Frontal cortex (tissue), 4 donors: ENCODE data around the gene ALDH1A3. TPM values are rescaled to one million over a fixed set of nuclear protein-coding genes. Genes with fewer than 3 reads are reported as not detected.

Experiments
- DNase-seq, 2 donors: peaks; one replicate each; pipeline ENCODE4 v3.0.0; 2012; ENCODE audit warnings: low spot score in 2 of 2
- FAIRE-seq: peaks from 2 replicates; lab custom pipeline; 2012; peaks lifted over from hg19 to GRCh38; lab: Jason Lieb, UNC
- total RNA-seq: library from RNA; depleted of rRNA; stranded (reverse); fragments of >200 nt; gene quantifications from one replicate; pipeline ENCODE4 v1.2.3, GENCODE V29; 2014
- donor health status: control.
- donor health status: control.
- donor health status: control.

The ALDH1A3 gene
- total RNA-seq, 1 donor from 2014 or later, result 3.3 TPM

DNA sequence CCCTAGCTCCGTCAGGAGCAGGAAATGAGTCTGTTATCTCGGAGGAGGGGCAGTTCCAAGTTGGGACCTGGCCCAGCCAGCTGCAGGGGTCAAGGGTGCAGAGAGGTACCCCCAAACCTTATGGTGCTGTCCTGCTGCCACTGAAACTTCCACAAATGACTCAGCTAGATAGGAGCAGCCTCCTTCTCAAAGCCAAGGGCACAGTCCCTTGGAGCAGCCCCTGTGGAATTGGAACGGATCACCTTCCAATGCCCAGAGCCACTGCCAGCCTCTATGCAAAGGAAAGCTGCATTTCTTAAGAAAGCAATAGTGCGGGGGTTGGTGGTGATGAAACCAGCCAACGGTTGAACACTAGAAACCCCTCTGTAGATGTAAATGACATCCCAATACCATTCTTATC is 20.0 kb downstream of the ALDH1A3 start:
- FAIRE-seq, result no peak
- no peak for DNase-seq

DNA sequence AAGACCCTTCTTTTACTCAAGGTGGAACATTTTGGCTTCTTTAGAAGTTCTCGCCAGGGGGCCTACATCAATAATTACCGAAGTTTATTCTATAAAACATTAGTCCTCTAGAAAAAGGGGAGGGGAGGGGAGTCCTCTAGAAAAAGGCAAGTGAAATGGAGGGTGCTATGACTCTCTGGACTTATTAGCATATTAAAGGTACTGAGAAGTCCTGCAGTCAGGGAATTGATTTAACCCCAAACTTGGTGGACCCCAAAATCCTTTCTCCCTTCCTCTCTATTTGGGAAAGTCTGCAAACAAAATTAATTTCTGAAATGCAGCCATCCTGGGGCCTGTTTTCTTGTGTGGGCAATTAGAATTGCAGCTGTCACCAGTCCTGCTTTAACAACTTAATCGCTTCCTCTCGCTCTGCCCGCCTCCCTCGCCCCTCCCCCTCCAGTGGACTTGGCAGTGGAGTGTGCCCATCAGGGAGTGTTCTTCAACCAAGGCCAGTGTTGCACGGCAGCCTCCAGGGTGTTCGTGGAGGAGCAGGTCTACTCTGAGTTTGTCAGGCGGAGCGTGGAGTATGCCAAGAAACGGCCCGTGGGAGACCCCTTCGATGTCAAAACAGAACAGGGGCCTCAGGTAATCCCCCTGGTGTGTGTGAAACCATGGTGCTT is 20.6 kb downstream of the ALDH1A3 start:
- FAIRE-seq, result no peak
- DNase-seq, result no peak

DNA sequence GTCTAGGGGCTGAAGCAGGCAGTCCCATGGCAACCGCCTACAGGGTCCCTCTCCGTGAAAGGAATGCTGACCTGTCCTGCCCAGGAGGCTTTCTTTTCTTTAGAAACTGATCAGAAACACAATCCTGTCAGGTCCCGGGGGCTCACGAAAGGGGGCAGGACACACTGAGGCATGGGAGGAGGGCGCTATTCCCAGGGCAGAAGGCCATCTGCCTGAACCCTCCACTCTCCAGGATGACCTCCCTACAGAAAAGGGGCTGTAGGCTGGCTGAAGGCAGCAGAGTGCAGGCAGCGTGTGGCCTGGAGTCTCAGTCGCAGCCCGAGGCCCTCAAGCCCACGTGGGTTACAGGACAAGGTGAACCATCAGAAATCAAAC is 21.2 kb downstream of the ALDH1A3 start:
- no peak for FAIRE-seq
- no peak for DNase-seq

DNA sequence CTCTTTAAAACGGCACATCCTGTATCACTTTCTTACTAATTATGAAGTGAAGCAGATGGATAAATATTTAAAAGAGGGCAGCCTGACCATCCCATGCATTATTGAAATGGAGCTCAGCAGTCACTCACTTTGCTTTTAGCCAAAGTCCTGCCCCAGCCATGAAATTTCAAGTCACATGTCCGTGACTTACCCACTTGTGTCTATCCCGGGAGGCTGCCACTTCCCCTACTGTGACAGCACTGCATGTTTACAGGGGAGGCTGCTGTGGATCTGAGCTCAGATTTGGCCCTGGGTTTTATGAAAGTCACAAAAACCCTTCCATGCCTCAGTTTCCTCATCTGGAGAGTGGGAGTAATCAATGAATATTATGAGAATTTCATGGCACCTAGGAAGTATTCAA is 21.7 kb downstream of the ALDH1A3 start:
- no peak for DNase-seq

DNA sequence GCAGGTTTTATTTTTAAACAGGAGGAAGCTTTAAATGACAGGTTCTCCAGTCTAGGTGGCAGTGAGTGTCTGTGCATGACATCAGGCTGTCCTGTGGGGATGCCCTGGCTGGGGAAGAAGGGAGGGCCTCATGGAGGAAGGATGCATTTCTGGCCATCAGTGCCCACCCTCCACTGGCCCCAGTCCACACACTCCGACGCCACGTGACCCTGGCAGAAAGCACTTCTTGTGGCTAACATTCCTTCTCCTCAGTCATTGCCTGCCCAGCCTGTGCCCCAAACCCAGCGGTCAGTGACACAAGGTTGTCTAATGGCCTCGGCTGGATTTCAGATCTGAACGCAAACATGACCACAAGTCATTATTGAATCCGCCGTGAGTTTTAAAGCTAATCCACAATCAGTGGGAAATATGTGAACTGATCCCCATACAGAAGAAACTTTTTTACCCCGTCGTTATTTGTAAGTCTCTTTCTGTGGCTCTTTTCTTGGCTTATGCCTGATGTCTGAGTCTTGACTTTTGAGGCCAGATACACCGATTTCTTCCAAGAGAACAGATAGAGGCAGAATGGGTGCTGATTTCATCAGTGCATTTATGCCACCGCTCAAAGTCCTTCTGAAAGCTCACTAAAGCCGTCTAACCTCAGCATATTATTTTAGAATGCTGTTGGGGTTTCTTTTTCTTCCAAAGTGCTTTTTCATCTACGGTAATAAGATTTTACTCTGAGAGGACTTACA is 22.2 kb downstream of the ALDH1A3 start:
- no peak for FAIRE-seq

More for the DNA sequence above, 21.7 kb downstream of the ALDH1A3 start:
- FAIRE-seq, result no peak

DNA sequence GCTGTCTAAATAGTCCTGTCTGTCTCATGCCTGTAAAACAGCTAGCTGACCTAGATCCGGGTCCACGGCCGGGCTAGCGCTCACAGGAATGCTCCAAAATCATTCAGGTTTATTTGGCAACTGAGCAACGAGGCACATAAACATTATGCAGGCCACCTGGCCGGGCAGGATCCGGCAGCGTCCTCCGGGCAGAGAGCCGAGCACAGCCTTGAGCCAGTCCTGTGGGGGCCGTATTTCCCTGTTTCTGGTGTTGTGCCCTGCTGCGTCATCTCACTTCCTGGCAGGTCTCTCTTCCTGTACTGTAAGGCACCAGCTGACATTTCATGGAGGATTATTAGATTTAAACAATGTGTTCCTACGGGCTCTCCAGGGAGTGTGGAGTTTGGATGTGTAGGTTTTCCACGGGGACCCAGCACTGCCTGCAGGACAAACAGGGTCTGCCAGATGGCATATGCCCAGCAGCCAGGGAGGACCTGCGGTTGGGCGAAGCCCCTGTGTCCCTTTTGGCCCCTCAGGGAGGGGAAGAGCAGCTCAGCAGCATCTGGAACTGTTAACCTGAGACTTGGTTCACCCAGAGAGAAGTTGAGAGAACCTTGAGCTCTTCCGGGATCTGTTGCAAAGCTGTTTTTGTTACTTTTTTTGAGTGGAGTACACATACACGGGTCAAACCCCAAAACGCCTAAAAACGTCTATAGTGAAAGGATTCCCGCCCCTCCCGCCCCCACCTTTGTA is 23.0 kb downstream of the ALDH1A3 start:
- DNase-seq, result peak in 1 of 2 donors; percentile 61
- FAIRE-seq, result no peak

More for the DNA sequence above, 22.2 kb downstream of the ALDH1A3 start:
- no peak for DNase-seq

DNA sequence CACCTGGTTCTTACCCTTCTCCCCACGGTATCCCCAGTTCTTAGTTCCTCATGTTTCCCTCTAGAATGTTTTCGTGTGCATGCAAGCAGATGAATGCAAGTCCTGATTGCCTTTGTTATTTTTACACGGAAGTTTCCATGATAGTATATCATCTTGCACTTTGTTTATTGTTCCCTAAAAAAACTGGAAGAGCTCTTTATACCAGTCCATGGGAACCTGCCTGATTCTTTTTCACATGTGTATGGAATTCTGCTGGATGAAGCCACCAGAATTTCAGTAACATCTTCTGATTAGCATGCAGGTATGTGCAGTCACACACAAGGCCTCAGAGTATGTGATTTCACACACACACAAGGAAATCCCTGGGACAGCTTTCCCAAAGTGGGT is 23.5 kb downstream of the ALDH1A3 start:
- FAIRE-seq (no peak), DNase-seq (no peak)

DNA sequence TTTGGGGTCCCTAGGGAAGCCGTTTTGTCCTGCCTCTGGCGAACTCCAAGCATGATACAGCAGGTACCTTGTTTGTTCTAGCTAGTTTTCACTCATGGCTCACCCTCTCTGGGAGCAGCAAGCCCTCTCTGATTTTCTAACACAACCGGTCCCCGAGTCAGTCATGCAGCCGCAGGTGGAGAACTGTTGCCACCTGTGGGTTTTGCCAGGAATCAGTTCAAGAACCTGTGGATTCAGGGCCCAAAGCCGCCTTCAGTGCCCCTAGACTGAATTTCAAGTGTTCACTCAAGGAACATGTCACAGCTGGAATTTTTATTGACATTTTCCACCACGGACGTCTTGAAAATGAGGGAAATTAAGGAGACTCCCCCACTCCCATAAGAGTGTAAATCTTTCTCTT is 26.2 kb downstream of the ALDH1A3 start:
- no peak for FAIRE-seq
- no peak for DNase-seq

DNA sequence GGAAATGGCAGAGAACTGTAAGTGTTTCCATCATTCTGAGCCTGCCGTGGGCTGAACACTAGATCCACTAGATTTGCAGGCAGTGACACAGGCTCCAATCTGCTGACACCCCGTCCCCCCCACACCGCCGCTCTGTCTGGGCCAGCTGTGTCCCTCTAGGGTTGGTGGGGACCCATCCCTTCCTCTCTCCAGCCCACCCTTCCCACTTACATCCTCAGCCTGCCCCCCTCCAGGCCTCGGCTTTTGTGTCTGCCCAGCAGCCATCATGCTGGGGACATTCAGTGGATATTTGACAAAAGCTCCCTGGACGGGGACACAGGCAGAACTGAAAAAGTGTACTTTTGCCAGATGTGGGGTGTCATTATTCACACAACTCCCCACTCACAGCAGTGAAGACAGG is 28.8 kb downstream of the ALDH1A3 start:
- FAIRE-seq (no peak), DNase-seq (no peak)

DNA sequence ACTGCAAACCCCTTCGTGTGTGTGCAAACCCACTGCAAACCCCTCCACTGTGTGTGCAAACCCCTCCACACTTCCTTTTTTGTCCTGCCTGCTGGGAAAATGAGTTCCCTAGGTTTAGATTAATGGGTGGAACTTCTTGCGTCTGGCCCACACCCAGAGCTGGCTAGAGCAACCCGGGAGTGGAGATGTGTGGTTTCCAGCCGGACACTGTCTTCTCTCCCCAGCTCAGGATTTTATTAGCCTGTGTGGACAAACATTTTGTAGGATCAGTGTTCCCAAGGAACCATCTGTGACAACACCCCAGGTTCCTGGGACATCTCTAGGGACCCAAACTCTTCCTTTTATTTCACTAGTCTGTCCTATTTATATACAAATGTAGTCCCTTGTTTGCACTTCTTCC is 29.9 kb downstream of the ALDH1A3 start:
- FAIRE-seq (no peak), DNase-seq (no peak)

DNA sequence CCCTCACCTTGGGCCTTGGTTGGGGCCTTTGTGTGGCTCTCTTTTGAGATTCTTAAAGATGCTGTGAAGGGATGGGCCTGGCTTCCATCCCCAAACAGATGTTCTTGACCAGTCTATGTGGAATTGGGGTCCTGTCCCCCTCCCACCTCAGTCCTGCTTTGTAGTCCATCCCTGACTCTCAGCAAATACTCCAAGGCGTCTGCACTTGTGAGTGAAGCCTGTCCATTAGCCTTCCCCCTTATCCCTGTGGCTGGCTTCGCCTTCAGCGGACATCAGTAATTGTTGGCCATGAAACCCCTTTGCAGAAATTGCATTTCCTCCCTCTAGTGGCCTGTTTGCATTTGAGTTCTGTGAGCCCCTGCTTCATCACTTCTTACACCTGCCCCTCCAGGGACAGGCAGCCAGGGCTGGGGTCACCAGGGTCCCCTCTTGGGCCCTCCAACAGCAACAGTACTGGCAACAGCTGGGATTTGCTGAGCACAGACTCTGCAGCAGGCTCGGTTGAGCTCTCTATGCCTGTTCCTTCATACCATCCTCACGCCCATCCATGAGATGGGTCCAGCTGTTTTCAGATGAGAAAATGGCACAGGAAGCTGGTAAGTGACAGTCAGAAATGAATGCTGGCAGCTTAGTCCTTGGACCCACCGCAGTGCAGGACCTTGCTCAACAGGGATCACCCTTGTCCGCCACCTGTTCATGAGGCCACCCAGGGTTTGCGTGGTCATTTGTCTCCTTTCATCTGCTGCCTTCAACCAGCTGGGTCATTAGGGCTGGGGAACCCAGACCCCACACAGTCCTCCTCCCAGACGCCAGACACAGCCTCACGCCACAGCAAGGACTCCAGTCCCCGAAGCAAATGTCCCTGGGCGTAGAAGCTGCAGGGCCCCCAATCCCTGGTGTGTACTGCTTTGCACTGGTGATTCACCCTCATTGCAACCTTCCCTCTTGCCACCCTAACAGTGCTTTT is 30.6 kb downstream of the ALDH1A3 start:
- no peak for DNase-seq
- no peak for FAIRE-seq

DNA sequence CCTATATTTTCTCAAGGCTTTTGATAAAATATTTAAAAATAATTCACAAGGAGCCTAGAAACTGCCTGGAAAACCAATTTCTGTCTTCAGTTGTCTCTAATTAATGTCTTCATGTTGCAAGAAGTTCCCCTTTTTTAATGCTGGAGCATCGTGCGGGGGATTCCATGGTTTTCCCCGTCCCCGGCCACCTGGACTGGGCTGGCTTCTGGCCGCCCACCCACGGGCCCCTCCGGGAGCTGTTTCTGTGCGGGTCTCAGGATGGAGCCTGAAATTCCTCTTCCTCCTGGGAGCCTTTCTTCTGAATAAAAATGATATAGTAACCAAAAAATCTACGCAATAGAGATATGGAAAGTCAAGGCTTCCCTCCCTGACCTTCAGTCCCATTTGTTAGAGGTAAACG is 31.5 kb downstream of the ALDH1A3 start:
- DNase-seq (no peak), FAIRE-seq (no peak)

DNA sequence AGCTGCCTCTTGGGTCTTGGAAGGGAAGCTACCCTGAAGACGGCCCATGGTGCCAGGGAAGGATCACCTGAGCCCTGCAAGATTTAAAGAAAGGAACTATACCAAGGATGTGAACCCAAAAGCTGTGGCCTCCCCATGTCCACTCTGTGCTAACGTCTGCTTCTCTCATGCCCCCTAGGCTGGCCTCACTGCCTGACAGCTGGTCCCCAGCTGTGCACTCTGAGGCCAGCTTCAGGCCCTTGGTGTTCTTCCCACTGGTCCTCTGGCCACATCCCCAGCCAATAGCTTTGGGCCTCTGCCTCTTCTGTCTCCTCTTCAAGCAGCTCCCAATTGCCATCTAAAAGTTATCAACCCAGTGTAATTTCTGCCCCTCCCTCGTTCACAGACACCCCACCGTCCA is 34.3 kb downstream of the ALDH1A3 start:
- no peak for DNase-seq
- FAIRE-seq, result no peak

DNA sequence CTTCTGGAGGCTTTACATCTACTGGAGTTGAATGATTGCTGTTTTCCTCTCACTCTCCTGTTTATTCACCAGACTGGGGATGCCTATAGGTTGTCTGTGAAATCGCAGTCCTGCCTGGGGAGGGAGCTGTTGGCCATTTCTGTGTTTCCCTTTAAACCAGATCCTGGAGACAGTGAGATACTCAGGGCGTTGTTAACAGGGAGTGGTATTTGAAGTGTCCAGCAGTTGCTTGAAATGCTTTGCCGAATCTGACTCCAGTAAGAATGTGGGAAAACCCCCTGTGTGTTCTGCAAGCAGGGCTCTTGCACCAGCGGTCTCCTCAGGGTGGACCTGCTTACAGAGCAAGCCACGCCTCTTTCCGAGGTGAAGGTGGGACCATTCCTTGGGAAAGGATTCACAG is 35.2 kb downstream of the ALDH1A3 start:
- DNase-seq (no peak), FAIRE-seq (no peak)

DNA sequence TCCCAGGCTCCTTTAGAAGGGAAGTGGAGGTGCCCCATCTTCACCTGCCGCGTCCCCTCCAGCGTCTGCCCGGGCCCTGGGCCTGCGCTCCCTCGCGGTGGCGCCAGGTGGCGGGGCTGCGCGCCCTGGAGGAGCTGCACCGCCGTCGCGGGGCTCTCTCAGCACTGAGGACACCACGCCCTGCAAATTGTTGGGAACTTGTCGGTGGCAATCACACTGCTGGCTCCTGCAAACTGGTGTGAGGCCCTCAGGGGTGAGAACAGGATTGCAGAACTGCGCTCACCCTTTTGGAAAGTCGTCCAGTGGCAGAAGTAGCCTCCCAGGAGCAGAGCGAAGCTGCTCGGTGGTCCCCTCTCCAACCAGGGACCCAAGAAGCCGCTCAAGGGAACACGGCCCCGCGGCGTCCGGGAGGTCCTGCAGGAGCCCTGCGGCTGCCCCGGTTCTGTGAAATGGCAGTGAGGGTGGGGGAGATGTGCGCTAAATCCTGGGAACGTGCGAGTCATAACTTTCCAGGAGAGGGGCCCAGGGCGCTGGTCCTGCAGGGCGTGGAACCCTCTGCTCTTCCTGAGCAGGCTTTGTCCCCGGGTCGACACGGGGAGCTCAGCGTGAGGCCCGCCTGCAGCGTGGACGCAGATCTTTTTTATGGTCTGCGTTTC is 38.5 kb downstream of the ALDH1A3 start:
- FAIRE-seq, result no peak
- DNase-seq, result peak; percentile 68 to 78

DNA sequence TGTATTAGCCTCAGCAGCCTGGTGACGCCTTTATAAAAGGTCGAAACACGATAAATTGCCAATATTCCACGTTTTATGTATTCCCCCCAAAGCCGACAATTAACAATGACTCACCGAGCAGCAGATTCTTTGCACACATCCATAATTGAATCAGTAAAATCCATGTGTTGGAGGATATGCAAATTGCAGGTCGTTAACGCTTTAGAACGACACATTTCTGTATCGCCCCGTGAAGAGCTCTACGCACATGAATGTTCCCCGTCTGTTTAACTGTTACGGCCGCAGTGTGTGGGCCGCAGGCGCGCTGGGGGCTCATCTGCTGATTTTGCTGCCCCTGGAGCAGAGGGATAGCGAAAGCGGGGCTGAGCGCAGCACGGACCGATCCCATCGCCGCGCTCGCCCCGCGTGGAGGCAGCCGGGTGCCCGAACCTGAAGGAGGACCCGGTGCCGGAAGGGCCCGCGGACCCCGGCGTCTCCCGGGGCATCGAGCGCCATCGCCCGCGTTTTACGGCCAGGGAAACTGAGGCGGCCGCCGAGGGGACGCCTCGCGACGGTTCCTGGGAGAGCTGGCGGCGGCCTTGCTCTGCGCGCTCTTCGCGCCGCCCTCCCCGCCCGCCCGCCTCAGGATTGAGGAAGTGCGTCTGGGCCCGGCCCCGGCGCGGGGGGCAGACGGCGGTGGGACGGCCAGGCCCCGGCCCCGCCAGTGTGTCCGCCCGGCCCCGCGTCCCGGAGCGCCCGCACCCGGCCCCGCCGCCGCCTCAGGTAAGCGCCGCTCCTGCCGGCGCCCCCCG is 39.3 kb downstream of the ALDH1A3 start, which contains the start of gene LRRK1:
Gene LRRK1 (plus strand): TSS at position 668 of the 791 bp plus-strand sequence. CDS start 5,276 bp downstream, outside the sequence.
- DNase-seq (peak in 1 of 2 donors; percentile 48), FAIRE-seq (no peak)

DNA sequence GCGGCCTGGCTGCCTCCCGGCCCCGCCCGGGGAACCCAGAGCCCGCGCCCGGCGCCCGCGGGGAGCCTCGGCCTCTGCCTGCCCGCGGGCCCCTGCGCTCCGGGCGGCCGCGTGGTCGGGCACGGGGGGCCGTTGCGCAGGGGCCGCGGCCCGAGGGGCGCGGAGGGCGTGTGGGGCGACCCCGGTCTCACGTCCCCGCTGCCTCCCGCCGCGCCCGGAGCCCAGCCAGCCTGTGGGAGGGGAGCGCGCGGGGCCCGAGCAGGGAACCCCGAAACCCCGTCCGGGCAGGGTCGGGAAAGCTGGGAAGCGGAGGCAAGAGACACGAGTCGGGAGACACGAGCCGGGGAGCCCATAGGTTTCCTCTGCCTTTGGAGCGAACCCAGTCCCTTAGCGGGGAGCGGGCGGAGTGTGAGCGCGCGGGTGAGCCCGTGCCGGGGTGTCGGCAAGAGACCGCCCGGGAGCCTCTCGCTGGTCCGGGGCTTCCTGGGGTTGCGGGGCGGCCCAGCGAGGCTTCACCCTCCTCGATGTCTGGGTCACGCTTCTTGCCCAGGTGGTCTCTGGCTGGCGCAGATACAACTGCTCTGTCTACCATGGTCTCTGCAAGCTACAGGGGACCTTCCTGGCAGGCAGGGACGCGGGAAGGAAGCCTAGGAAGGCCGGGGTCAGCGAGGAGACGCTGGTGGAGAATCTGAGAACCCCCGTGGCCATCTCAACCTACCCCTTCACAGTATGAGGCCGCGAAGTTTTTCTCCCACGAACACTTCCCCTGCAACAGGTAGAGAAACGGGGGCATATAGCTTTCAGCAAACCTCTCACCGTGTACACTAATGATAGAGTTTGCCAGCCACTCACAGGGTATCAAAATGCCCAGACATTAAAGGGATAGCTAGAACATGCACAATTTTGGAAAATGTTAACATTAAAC is 40.1 kb downstream of the ALDH1A3 start:
- DNase-seq, result peak; percentile 33 to 44
- no peak for FAIRE-seq
